ENCODE results near the gene OR1I1. TPM values are rescaled to one million over a fixed set of nuclear protein-coding genes. Genes with fewer than 3 reads are reported as not detected.
A peak's percentile ranks its signal among the peaks of the same experiment; 100 is the strongest.

OR1I1 gene
- total and polyA plus RNA-seq, 7 donors: not detected

GRCh38 chr19:15115080-15115479, 33.1 kb downstream of the OR1I1 start:
- intact Hi-C loops (cut with DNase I): no loop called here
- Histone ChIP-seq H3K4me3 (no peak overlapping the region), H3K36me3 (peaks cover 61 to 95% (median 72%) of the 10 kb centered on the region in 4 donors), H3K27ac (peak overlapping the region; percentile 62 to 76 (median 66)), H3K4me1 (peaks cover 0 to 27% (median 13%) of the 10 kb centered on the region in 4 donors), H3K9me3 (no peaks in the 10 kb centered on the region), H3K27me3 (no peaks in the 10 kb centered on the region)
- WGBS, 2 donors: 79 to 87% methylated on average over 13 of the region's 13 CpGs
- DNase-seq: peak; percentile 90
- TF ChIP-seq EP300 (IDR thresholded peaks at IDR 0.05) (no peak), POLR2AphosphoS5 (IDR thresholded peaks at IDR 0.05) (peak in 1 of 4 donors; percentile 28), CTCF (IDR thresholded peaks at IDR 0.05) (no peak), POLR2A (IDR thresholded peaks at IDR 0.05) (no peak)

DNA sequence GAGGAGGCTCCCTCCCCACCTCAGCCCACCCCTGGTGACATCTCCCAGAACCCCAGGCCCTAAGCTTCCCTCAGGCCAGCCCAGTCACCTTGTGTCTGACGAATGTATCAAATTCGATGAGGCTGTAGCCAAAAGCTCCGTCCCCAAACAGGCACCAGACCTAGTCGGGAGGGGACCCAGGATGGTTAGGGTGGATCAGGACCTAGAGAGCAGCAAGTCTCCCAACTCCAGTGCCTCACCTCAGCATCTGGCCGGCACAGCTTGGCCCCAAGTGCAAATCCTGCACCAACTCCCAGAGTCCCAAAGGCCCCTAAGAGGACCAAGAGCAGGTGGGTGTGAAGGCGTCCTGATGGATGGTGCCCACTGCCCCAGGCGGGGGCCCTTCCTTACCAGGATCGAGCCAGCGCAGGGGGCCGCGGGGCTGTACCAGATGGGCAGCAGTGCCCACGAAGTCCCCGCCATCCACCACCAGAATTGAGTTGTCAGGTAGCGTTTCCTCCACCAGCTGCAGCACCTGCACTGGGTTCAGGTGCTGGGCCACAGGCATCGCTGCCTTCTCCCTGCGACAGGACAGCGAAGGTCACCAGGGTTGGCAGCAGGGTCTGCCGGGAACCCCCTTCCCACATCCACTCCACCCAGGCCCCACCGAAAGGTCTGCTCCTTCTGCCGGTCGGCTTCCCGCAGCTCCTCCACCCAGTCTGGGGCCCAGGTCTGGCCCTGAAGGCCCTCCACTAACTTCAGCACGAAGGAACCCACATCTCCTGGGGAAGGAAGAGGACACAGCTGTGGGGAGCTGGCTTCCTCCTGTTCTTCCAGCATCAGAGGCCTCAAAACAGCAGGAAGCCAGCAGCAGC, 34.0 kb downstream of the OR1I1 start:
- H3K9me3 ChIP-seq: no peaks in the 10 kb centered on the region

DNA sequence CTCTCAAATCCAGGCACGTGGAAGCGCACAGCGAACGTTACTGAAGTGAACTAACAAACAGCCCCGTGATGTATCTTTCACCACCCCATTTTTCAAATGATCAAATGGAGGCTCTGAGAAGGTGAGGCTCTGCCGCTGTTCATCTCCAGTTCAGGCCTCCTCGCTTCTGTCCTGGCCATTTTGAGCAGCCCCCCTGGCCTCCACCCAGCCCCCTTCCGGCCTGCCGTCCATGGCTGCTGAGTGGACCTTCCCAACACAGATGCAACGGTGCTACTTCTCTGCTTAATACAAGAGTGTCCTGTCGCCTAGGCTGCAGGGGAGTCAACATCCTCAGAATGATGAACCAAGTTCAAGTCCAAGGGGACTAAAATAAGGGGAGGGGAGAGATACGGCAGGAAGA, 34.8 kb downstream of the OR1I1 start:
- TF ChIP-seq POLR2A (IDR thresholded peaks at IDR 0.05) (no peak), CTCF (IDR thresholded peaks at IDR 0.05) (no peak), POLR2AphosphoS5 (IDR thresholded peaks at IDR 0.05) (no peak), EP300 (IDR thresholded peaks at IDR 0.05) (no peak)
- H3K27me3 ChIP-seq: no peaks in the 10 kb centered on the region
- H3K36me3 ChIP-seq: peaks cover 54 to 95% (median 76%) of the 10 kb centered on the region in 4 donors
- DNase-seq: no peak
- WGBS, 2 donors: 88 to 94% methylated on average over 12 of the region's 12 CpGs
- peak overlapping the region in 2 of 4 donors; percentile 64 to 76 for H3K27ac ChIP-seq
- H3K4me1 ChIP-seq: peaks cover 0 to 27% (median 13%) of the 10 kb centered on the region in 4 donors
- intact Hi-C loops (cut with DNase I): no loop called here
- no peak overlapping the region for H3K4me3 ChIP-seq
- H3K9me3 ChIP-seq: no peaks in the 10 kb centered on the region

More for the DNA sequence above, 34.0 kb downstream of the OR1I1 start:
- Histone ChIP-seq H3K27me3 (no peaks in the 10 kb centered on the region), H3K4me1 (peaks cover 0 to 27% (median 13%) of the 10 kb centered on the region in 4 donors), H3K36me3 (peaks cover 60 to 95% (median 75%) of the 10 kb centered on the region in 4 donors), H3K4me3 (no peak overlapping the region), H3K27ac (peak overlapping the region; percentile 62 to 76 (median 66))
- intact Hi-C loops (cut with DNase I): no loop called here
- TF ChIP-seq POLR2A (IDR thresholded peaks at IDR 0.05) (no peak), CTCF (IDR thresholded peaks at IDR 0.05) (no peak), POLR2AphosphoS5 (IDR thresholded peaks at IDR 0.05) (peak in 2 of 4 donors; percentile 16 to 23)
- 79 to 86% methylated on average over 23 of the region's 23 CpGs for WGBS, 2 donors
- DNase-seq: no peak

DNA sequence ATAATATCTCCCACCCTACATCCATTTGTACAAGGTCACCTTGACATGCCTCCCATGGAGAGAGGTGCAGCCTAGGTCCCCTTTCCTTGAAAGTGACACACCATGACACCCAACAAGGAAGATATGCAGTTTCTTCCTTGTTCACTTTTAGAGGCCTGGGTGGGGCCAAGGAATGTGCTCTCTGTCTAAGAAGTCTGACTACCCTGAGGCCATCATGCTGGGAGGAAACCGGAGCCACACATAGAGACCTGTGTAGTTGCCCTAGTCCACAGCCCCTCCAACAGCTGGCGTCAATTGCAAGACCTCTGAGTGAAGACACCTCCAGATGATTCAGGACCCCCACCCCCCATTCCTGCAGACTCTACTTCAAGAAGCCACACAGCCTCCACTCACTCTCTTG, 36.2 kb downstream of the OR1I1 start:
- Histone ChIP-seq H3K27me3 (no peaks in the 10 kb centered on the region), H3K27ac (no peak overlapping the region), H3K36me3 (peaks cover 42 to 93% (median 69%) of the 10 kb centered on the region in 4 donors), H3K4me3 (no peak overlapping the region), H3K9me3 (no peaks in the 10 kb centered on the region), H3K4me1 (peaks cover 0 to 36% (median 23%) of the 10 kb centered on the region in 4 donors)
- no peak for DNase-seq
- 95 to 96% methylated on average over 2 of the region's 2 CpGs for WGBS, 2 donors
- intact Hi-C loops (cut with DNase I): no loop called here
- no peak for TF ChIP-seq EP300 (IDR thresholded peaks at IDR 0.05)
- no peak for TF ChIP-seq CTCF (IDR thresholded peaks at IDR 0.05)
- TF ChIP-seq POLR2AphosphoS5 (IDR thresholded peaks at IDR 0.05): no peak
- no peak for TF ChIP-seq POLR2A (IDR thresholded peaks at IDR 0.05)

Measured in sigmoid colon (tissue), 7 donors.